Heart left ventricle (tissue), 16 donors: Measurements from ENCODE around the gene PCAT6. TPM values are rescaled to one million over a fixed set of nuclear protein-coding genes. Genes with fewer than 3 reads are reported as not detected.

Source experiments
- ATAC-seq, 4 donors: fragments of 200-7000 bp; cut with Tn5 transposase; one replicate each; pipeline ENCODE4 v1.9.1; 2020 to 2022; ENCODE audit warnings: moderate library complexity in 4 of 4, mild to moderate bottlenecking in 3 of 4, moderate number of reproducible peaks in 1 of 4
- DNase-seq, 5 donors: peaks; one replicate each; pipeline ENCODE4 v3.0.0-alpha.2; 2020
- H3K27ac ChIP-seq, 12 donors: fragments of 200-600 bp; sonication (generic) in 4 of 12; one replicate each; pipeline versions ENCODE4 v1.5.0 to v1.8.0; 2016 to 2022; ENCODE audit warnings: mild to moderate bottlenecking in 2 of 12
- H3K27me3 ChIP-seq, 9 donors: fragments of 200-600 bp; sonication (generic) in 2 of 9; one replicate each; pipeline versions ENCODE4 v1.5.1 to v1.8.0; 2016 to 2022; ENCODE audit warnings: mild to moderate bottlenecking in 3 of 9
- H3K36me3 ChIP-seq, 9 donors: fragments of 200-600 bp; sonication (generic) in 2 of 9; one replicate each; pipeline versions ENCODE4 v1.5.0 to v1.8.0; 2018 to 2022; ENCODE audit warnings: mild to moderate bottlenecking in 2 of 9
- H3K4me1 ChIP-seq, 12 donors: fragments of 200-600 bp; sonication (generic) in 4 of 12; one replicate each; pipeline versions ENCODE4 v1.5.0 to v1.8.0; 2016 to 2022; ENCODE audit warnings: mild to moderate bottlenecking in 3 of 12
- H3K4me3 ChIP-seq, 12 donors: fragments of 200-600 bp; sonication (generic) in 4 of 12; one replicate each; pipeline versions ENCODE4 v1.5.0 to v1.8.0; 2017 to 2022; ENCODE audit warnings: mild to moderate bottlenecking in 9 of 12, moderate library complexity in 4 of 12
- H3K9me3 ChIP-seq, 12 donors: fragments of 200-600 bp; sonication (generic) in 4 of 12; one replicate each; pipeline versions ENCODE4 v1.5.0 to v1.8.0; 2016 to 2022; ENCODE audit warnings: mild to moderate bottlenecking in 1 of 12
- CTCF ChIP-seq, 12 donors: fragments of 200-600 bp; sonication (generic) in 4 of 12; IDR thresholded peaks; one replicate each; pipeline versions ENCODE4 v1.5.0 to v1.8.0; 2018 to 2022; ENCODE audit warnings: antibody characterized with exemption in 12 of 12, mild to moderate bottlenecking in 5 of 12
- POLR2A ChIP-seq, 2 donors: fragments of 450-650 bp; IDR thresholded peaks; one replicate each; pipeline ENCODE4 v1.6.1; 2017; ENCODE audit warnings: antibody characterized with exemption in 2 of 2, mild to moderate bottlenecking in 2 of 2, moderate library complexity in 2 of 2
- WGBS, 4 donors: extraction: QIAGEN DNeasy Blood & Tissue Kit in 2 of 4; methylation state at CpG; one replicate each; pipeline versions ENCODE4 v1.1.5 to v1.1.7; 2013 to 2018; 5-methylcytosine and 5-hydroxymethylcytosine counted together
- intact Hi-C, 10 donors: fragments of 100-400 bp; cut with DNase I; formaldehyde crosslinking; loops; one replicate each; pipeline versions ENCODE4 v1.11.1 to v1.14.2; 2022
- polyA plus RNA-seq, 2 donors: library from polyadenylated mRNA; stranded (reverse); fragments of 200-250 nt; gene quantifications; one replicate each; pipeline ENCODE4 v1.2.3, GENCODE V29; 2013
- total RNA-seq, 9 donors: library from RNA; depleted of rRNA in 2 of 9; stranded (reverse); fragments of >200 nt in 2 of 9; fragmentation: NEBNext Ultra II Directional in 3 of 9; extraction: Animal tissue kit (Norgen Biotek cat#: 25700) in 3 of 9; gene quantifications; one replicate each; pipeline versions ENCODE4 v1.1.0 to v1.2.4, GENCODE V29; 2016 to 2023
- donor health status: ischemic (EF 13 %, LVEDD 7.1; RV severe dilation, severe dysfunction).
- donor health status: healthy with polysubstance abuse.
- donor health status: DM: no; HTN: yes; CAD: no.
- donor health status: DM: no; HTN: no; CAD: no.
- donor health status: ischemic (EF 25% LVEDD 6.9; RV normal size, moderate dysfunction).
- donor health status: ischemic (EF 25% LVEDD 5.7; RV mildly dilated, moderate dysfunction).
- donor health status: healthy.
- donor health status: DM: yes; HTN: yes; CAD: no.
- donor health status: ischemic (EF 35%, LVEDD 5.7; RV mildly dilated, moderate dysfunction).
- donor health status: nonischemic (EF 11% LVEDD 7.7; RV severe dilation, severe dysfunction).
- donor health status: DM: yes; HTN: yes; CAD: no.
- donor health status: PGD.
- donor health status: ischemic (EF 29% LVEDD 5.4; RV normal size, mild dysfunction).
- donor health status: nonischemic (EF 23%, LVEDD 6.1; RV moderate dilation, normal function).

The PCAT6 gene
- total and polyA plus RNA-seq, 11 donors = 0.39 to 2.5 (median 1.0) TPM; not detected in 1

DNA sequence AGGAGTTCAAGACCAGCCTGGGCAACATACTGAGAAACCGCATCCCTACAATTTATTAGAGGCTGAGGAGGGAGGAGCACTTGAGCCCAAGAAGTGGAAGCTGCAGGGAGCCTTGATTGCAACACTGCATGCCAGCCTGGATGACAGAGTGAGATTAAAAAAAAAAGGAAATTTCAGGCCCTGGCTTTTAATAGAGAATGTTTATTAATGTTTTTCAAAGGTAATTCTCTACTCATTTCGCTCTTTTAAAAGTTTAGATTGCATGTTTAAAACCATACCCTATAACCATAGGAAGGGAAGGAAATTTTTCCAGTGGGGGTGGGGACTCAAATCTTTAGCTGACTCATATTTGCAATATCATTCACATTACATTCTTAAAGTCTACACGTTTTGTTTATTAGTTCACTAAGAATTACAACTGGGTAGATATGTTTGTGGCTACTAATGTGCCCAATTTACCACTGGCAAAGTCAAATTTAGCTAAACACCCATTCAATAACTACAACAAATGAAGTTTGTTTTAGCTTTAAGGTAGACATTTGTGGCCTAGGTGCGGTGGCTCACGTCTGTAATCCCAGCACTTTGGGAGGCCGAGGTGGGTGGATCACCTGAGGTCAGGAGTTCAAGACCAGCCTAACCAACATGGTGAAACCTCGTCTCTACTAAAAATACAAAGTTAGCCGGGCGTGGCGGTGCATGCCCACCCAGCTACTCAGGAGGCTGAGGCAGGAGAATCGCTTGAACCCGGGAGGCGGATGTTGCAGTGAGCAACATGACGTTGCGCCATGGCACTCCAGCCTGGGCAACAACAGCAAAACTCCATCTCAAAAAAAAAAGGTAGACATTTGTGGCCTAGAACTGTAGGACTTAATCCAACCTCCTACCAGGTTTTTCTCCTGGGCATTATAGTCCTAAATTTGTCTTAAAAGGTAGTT, 7.5 kb upstream of the PCAT6 start:
- peaks cover 0 to 49% (median 15%) of the 10 kb centered on the region in 12 donors for H3K4me1 ChIP-seq
- ATAC-seq (no peak), DNase-seq (no peak)

DNA sequence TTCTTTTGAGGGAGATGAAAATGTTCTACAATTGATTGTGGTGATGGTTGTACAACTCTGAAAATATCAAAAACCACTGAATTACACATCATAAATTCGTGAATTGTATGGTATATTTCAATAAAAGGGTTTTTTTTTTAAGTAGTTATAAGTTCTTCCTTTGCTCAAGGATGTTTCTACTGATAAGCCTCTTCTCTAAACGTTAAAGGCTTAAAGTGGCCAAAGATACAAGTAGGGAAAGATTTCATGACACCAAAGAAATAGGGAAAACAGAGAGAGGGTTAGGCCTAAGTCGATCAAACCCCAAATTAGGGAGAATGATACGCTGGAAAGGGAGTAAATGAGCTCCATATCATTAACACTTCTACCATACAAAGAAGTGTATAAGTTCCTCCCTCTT, 6.6 kb upstream of the PCAT6 start:
- Histone ChIP-seq H3K4me3 (no peak overlapping the region), H3K9me3 (no peaks in the 10 kb centered on the region), H3K36me3 (no peaks in the 10 kb centered on the region), H3K4me1 (peaks cover 0 to 46% (median 14%) of the 10 kb centered on the region in 12 donors), H3K27ac (no peak overlapping the region), H3K27me3 (no peaks in the 10 kb centered on the region)
- 67 to 73% (median 70%) methylated on average over 4 of the region's 4 CpGs for WGBS, 4 donors
- no peak for ATAC-seq
- no peak for DNase-seq
- intact Hi-C loops = no loop called here
- TF ChIP-seq POLR2A (IDR thresholded peaks at IDR 0.05) = no peak
- no peak for TF ChIP-seq CTCF (IDR thresholded peaks at IDR 0.05)

More for the DNA sequence above, 7.5 kb upstream of the PCAT6 start:
- H3K27ac ChIP-seq = no peak overlapping the region
- TF ChIP-seq POLR2A (IDR thresholded peaks at IDR 0.05) (no peak), CTCF (IDR thresholded peaks at IDR 0.05) (no peak)
- H3K27me3 ChIP-seq = no peaks in the 10 kb centered on the region
- WGBS, 4 donors = 91 to 93% (median 91%) methylated on average over 15 of the region's 15 CpGs
- H3K9me3 ChIP-seq = no peaks in the 10 kb centered on the region
- no peaks in the 10 kb centered on the region for H3K36me3 ChIP-seq
- intact Hi-C loops = no loop called here
- H3K4me3 ChIP-seq = no peak overlapping the region

- DNase-seq = no peak
- peak overlapping the region in 10 of 12 donors; percentile 21 to 91 (median 84) for H3K27ac ChIP-seq
- intact Hi-C loops = no loop called here
These were observed 4.6 kb upstream of the PCAT6 start for GRCh38 chr1:202805886-202806844.

More at GRCh38 chr1:202805886-202806844, 4.6 kb upstream of the PCAT6 start:
- Histone ChIP-seq H3K36me3 (no peaks in the 10 kb centered on the region), H3K4me1 (peaks cover 0 to 59% (median 19%) of the 10 kb centered on the region in 12 donors), H3K9me3 (no peaks in the 10 kb centered on the region), H3K4me3 (peak overlapping the region in 11 of 12 donors; percentile 73 to 99 (median 97)), H3K27me3 (no peaks in the 10 kb centered on the region)
- 36 to 40% (median 37%) methylated on average over 7 of the region's 7 CpGs for WGBS, 4 donors
- TF ChIP-seq CTCF (IDR thresholded peaks at IDR 0.05) (no peak), POLR2A (IDR thresholded peaks at IDR 0.05) (no peak)
- ATAC-seq = no peak
